PFSK-1 (cell line): Measurements from ENCODE around the gene GINS2.

Experiments used
- FOXP2 ChIP-seq: optimal IDR thresholded peaks from 2 replicates; pipeline ENCODE3; 2011; ENCODE audit warnings: borderline replicate concordance, control low read depth, inconsistent platforms; ENCODE audit not compliant: insufficient read depth; ENCODE audit errors: extremely low read length, extremely low read depth
- POLR2AphosphoS5 ChIP-seq: IDR thresholded peaks from 2 replicates; pipeline ENCODE4 v1.6.1; 2012; ENCODE audit warnings: low read depth, mild to moderate bottlenecking, control low read depth, low read length, moderate library complexity
- SIN3A ChIP-seq: IDR thresholded peaks from 2 replicates; pipeline ENCODE4 v1.6.1; 2012; ENCODE audit warnings: mild to moderate bottlenecking, low read length, moderate library complexity, borderline replicate concordance; ENCODE audit not compliant: insufficient read depth
- TAF1 ChIP-seq: IDR thresholded peaks from 2 replicates; pipeline ENCODE4 v1.6.1; 2012; ENCODE audit warnings: low read length, control low read depth, borderline replicate concordance; ENCODE audit not compliant: insufficient read depth
- TF ChIP-seq, protein P1 (sequence below), 2 experiments: IDR thresholded peaks; 2 replicates each; pipeline versions ENCODE4 v1.6.1 to v1.8.0; 2011 to 2012; ENCODE audit warnings: low read depth in 2 of 2, low read length in 2 of 2, control low read depth in 1 of 2, inconsistent platforms in 1 of 2, mild to moderate bottlenecking in 1 of 2, moderate library complexity in 1 of 2; ENCODE audit not compliant: insufficient read depth in 1 of 2

DNA sequence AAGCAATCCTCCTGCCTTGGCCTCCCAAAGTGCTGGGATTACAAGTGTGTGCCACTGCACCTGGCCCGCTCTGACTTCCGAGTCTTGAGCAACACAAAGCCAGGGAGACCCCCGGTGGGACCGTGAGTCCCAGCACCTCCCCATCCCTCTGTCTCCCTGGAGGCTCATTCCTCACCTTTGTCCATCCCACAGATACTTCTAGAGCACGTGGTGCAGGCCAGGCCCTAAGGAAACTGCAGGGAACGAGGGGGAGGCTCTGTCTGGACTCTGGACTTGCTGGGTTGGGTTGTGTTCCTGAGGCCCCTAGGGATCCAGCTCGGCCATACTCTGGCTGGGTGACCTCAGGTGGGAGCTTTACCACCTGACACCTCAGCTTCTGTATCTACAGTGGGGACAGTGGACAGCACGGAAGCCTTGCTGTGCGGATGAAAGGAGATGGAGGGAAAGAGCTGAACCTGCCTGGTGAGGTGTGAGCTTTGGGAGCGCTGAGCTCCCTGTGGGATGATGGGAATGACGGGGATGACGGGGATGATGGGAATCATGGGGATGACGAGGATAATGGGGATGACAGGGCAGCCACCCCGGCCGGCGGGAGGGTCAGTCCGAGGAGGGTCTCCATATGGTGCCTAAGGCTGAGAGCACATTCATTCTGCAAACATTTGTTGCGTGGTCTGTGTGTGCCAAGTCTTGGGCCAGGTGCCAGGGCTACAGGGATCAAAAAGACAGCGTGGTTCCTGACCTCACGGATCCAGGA is 35.5 kb upstream of the GINS2 start:
- TF ChIP-seq SIN3A = no peak
- TF ChIP-seq, protein P1, sequence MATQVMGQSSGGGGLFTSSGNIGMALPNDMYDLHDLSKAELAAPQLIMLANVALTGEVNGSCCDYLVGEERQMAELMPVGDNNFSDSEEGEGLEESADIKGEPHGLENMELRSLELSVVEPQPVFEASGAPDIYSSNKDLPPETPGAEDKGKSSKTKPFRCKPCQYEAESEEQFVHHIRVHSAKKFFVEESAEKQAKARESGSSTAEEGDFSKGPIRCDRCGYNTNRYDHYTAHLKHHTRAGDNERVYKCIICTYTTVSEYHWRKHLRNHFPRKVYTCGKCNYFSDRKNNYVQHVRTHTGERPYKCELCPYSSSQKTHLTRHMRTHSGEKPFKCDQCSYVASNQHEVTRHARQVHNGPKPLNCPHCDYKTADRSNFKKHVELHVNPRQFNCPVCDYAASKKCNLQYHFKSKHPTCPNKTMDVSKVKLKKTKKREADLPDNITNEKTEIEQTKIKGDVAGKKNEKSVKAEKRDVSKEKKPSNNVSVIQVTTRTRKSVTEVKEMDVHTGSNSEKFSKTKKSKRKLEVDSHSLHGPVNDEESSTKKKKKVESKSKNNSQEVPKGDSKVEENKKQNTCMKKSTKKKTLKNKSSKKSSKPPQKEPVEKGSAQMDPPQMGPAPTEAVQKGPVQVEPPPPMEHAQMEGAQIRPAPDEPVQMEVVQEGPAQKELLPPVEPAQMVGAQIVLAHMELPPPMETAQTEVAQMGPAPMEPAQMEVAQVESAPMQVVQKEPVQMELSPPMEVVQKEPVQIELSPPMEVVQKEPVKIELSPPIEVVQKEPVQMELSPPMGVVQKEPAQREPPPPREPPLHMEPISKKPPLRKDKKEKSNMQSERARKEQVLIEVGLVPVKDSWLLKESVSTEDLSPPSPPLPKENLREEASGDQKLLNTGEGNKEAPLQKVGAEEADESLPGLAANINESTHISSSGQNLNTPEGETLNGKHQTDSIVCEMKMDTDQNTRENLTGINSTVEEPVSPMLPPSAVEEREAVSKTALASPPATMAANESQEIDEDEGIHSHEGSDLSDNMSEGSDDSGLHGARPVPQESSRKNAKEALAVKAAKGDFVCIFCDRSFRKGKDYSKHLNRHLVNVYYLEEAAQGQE (IDR thresholded peaks at IDR 0.05; ENCODE audit: insufficient read depth in 1 of 2, low read depth in 2 of 2, low read length in 2 of 2) = no peak
- TF ChIP-seq POLR2AphosphoS5 = no peak
- TF ChIP-seq TAF1 = no peak
- no peak for TF ChIP-seq FOXP2
